ENCODE data around the gene ATP12A. TPM values are rescaled to one million over a fixed set of nuclear protein-coding genes. Genes with fewer than 3 reads are reported as not detected.
A peak's percentile ranks its signal among the peaks of the same experiment; 100 is the strongest.

The ATP12A gene
- total RNA-seq, 1 donor from 2014 or later, result not detected

GRCh38 chr13:24670174-24670573 is 10.0 kb upstream of the ATP12A start:
- H3K4me3 ChIP-seq, result no peak overlapping the region
- peaks cover 59% of the 10 kb centered on the region for H3K27me3 ChIP-seq (ENCODE audit: low read depth)
- intact Hi-C loops (cut with micrococcal nuclease), result no loop called here
- H3K27ac ChIP-seq (replicated peaks), result no peak overlapping the region
- no peaks in the 10 kb centered on the region for H3K36me3 ChIP-seq
- H3K4me1 ChIP-seq, result peaks cover 13% of the 10 kb centered on the region
- TF ChIP-seq, protein P1, sequence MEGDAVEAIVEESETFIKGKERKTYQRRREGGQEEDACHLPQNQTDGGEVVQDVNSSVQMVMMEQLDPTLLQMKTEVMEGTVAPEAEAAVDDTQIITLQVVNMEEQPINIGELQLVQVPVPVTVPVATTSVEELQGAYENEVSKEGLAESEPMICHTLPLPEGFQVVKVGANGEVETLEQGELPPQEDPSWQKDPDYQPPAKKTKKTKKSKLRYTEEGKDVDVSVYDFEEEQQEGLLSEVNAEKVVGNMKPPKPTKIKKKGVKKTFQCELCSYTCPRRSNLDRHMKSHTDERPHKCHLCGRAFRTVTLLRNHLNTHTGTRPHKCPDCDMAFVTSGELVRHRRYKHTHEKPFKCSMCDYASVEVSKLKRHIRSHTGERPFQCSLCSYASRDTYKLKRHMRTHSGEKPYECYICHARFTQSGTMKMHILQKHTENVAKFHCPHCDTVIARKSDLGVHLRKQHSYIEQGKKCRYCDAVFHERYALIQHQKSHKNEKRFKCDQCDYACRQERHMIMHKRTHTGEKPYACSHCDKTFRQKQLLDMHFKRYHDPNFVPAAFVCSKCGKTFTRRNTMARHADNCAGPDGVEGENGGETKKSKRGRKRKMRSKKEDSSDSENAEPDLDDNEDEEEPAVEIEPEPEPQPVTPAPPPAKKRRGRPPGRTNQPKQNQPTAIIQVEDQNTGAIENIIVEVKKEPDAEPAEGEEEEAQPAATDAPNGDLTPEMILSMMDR (IDR thresholded peaks at IDR 0.05; ENCODE audit: borderline replicate concordance), result no peak
- no peaks in the 10 kb centered on the region for H3K9me3 ChIP-seq (replicated peaks)
- DNase-seq, result no peak

DNA sequence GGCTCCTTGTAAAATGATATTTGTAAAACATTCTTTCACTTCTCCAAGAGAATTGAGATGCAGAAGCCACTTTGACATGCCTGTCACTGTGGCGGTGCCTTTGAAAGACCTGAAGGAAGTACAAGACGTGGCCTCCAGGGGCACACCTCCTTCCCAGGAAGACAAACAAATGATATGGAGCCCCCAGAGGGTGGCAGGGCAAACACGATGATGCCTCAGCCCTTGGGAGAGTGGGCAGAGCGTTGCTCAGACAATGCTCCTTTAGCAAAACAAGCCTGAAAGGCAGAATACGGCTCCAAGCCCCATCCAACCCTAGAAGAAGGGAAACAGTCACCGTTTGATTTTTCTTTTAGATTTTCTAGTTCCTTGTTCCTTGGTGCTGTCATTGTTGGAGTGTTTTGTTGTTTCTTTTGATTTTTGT is 9.2 kb upstream of the ATP12A start:
- peaks cover 52% of the 10 kb centered on the region for H3K27me3 ChIP-seq (ENCODE audit: low read depth)
- H3K9me3 ChIP-seq (replicated peaks), result no peaks in the 10 kb centered on the region
- peaks cover 13% of the 10 kb centered on the region for H3K4me1 ChIP-seq
- H3K4me3 ChIP-seq, result no peak overlapping the region
- no peak for DNase-seq
- H3K27ac ChIP-seq (replicated peaks), result no peak overlapping the region
- no peaks in the 10 kb centered on the region for H3K36me3 ChIP-seq
- TF ChIP-seq, protein P1 (IDR thresholded peaks at IDR 0.05; ENCODE audit: borderline replicate concordance), result no peak
- intact Hi-C loops (cut with micrococcal nuclease), result no loop called here

DNA sequence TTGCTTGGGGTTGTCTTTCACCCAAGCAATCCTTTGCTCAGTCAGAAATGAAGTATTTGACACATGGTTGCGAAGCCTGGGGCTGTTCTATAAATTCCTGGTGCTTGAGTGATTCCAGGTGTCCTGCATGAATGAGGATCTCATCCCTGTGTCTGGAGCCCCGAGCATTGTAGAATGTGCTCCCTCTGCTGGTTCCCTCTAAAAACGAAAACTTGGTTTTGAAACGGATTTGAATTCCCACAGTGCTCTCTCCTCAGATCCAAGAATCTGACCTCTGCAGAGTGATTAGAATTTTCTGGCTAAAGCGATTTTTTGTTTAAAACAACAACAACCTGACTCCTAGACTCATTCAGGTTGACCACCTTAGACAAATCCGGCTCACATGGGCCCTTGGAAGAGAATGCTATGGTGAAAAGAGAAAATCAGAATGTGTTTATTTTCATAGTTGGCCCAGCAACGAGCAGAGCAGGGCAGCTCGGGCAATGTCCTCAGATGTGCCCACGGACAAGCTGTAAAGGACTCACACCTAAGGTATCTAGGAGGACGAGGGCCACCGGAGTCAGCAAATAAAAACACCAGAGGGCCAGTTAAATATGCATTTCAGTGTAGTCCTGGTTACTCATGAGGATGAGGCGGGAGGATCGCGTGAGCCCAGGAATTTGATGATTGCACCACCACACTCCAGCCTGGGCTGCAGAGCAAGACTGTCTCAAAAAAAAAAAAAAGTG is 8.7 kb upstream of the ATP12A start:
- no peak overlapping the region for H3K27ac ChIP-seq (replicated peaks)
- no peaks in the 10 kb centered on the region for H3K9me3 ChIP-seq (replicated peaks)
- H3K36me3 ChIP-seq, result no peaks in the 10 kb centered on the region
- intact Hi-C loops (cut with micrococcal nuclease), result no loop called here
- H3K4me1 ChIP-seq, result peaks cover 13% of the 10 kb centered on the region
- DNase-seq, result no peak
- peak overlapping the region; percentile 22 for H3K4me3 ChIP-seq
- TF ChIP-seq, protein P1 (IDR thresholded peaks at IDR 0.05; ENCODE audit: borderline replicate concordance), result peak; percentile 64
- H3K27me3 ChIP-seq (ENCODE audit: low read depth), result peaks cover 55% of the 10 kb centered on the region

DNA sequence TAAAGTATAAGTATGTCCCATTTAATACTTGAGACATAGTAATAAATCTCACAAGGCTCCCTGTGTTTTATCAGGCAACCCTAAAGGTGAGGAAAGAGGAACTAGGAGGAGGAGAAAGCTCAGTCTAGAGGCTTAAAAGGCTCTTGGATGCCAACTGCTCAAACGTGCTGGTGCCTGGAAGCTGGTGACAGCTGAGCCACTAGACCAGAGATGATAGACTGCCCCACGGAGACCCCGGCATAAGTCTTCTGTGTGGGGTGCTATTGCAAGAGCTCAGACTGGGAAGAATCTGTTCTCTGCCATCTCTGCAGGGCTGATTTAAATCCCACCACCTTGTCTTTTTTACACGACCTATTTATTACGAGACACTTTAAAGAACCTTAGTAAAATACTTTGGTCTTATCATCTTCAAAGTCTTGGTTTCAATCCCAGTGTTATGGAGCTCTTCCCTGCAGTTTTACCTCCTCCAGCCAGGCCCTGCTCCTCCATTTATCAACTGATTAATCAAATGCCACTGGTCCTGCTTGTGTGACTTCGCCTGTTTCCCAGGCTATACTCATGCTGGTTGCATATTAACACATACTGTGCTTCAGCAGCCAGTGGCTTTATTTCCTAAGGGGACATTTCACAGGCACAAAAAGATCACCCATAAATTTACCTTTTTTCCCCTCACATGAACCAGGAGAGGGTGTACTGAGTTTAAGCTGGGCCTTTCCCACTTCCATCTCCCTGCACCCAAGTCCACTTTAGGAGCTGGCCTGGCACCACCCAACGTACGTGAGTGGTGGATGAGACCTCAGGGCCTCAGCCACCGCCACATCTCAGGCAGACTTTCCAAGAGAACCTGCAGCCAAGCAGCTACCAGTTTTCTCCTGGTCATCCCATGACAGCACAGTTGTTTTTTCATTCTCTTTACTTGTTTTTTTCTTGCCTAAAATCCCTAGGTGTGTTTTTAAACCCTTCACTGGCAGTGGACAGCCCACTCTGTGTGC is 7.8 kb upstream of the ATP12A start:
- Histone ChIP-seq H3K4me1 (peaks cover 13% of the 10 kb centered on the region), H3K27ac (replicated peaks) (no peak overlapping the region), H3K4me3 (no peak overlapping the region), H3K9me3 (replicated peaks) (no peaks in the 10 kb centered on the region), H3K36me3 (no peaks in the 10 kb centered on the region), H3K27me3 (ENCODE audit: low read depth) (peaks cover 60% of the 10 kb centered on the region)
- TF ChIP-seq, protein P1 (IDR thresholded peaks at IDR 0.05; ENCODE audit: borderline replicate concordance), result no peak
- DNase-seq, result no peak
- intact Hi-C loops (cut with micrococcal nuclease), result no loop called here

- Histone ChIP-seq H3K27me3 (ENCODE audit: low read depth) (peaks cover 61% of the 10 kb centered on the region), H3K27ac (replicated peaks) (no peak overlapping the region), H3K9me3 (replicated peaks) (no peaks in the 10 kb centered on the region), H3K4me3 (no peak overlapping the region), H3K4me1 (peaks cover 21% of the 10 kb centered on the region), H3K36me3 (no peaks in the 10 kb centered on the region)
- no peak for DNase-seq
- TF ChIP-seq, protein P1 (IDR thresholded peaks at IDR 0.05; ENCODE audit: borderline replicate concordance), result no peak
- intact Hi-C loops (cut with micrococcal nuclease), result no loop called here
Observed at GRCh38 chr13:24675806-24676570, 4.2 kb upstream of the ATP12A start.

Measured in left ventricle myocardium inferior (tissue), 1 donor.